Liver (tissue), 3 donors: ENCODE results near the gene SESN3.

Experiments
- CTCF ChIP-seq: fragments of 150-350 bp; IDR thresholded peaks from 2 replicates; pipeline ENCODE4 v1.5.1; 2017; ENCODE audit warnings: improper control_type of control experiment, low read depth, low read length; ENCODE audit not compliant: missing input control
- EGR1 ChIP-seq, 2 donors: IDR thresholded peaks; 2 replicates each; pipeline ENCODE4 v1.6.1; 2016 to 2018; ENCODE audit warnings: antibody characterized with exemption in 2 of 2, low read depth in 2 of 2
- donor health status: healthy.
- donor health status: healthy.

- no peak for TF ChIP-seq CTCF
- no peak for TF ChIP-seq EGR1 (IDR thresholded peaks at IDR 0.05; ENCODE audit: low read depth in 2 of 2)
Observed at GRCh38 chr11:95175818-95176380, 55.1 kb downstream of the SESN3 start.
